Left lung (tissue), 10 donors: Measurements from ENCODE around the gene FGGY. TPM values are rescaled to one million over a fixed set of nuclear protein-coding genes. Genes with fewer than 3 reads are reported as not detected.
"Not testable (repeated sequence)": the region's sequence is repeated elsewhere in the genome, so short reads cannot be mapped to it uniquely, and the experiment has no call there.

Experiments used
- ATAC-seq: fragments of 200-7000 bp; cut with Tn5 transposase; one replicate; pipeline ENCODE4 v1.9.1; 2020; ENCODE audit warnings: moderate library complexity
- DNase-seq, 4 donors: peaks; one replicate each; pipeline ENCODE4 v3.0.0-alpha.2; 2013 to 2020
- H3K27ac ChIP-seq, 2 donors: fragments of 200-600 bp; sonication (generic) in 1 of 2; one replicate each; pipeline versions ENCODE4 v1.5.0 to v1.8.0; 2020 to 2021
- H3K27me3 ChIP-seq, 2 donors: fragments of 200-600 bp; sonication (generic) in 1 of 2; one replicate each; pipeline versions ENCODE4 v1.5.0 to v1.8.0; 2020 to 2021
- H3K36me3 ChIP-seq, 2 donors: fragments of 200-600 bp; sonication (generic) in 1 of 2; one replicate each; pipeline versions ENCODE4 v1.5.0 to v1.8.0; 2020 to 2021
- H3K4me1 ChIP-seq, 2 donors: fragments of 200-600 bp; one replicate each; pipeline ENCODE4 v1.8.0; 2021
- H3K4me3 ChIP-seq, 2 donors: fragments of 200-600 bp; sonication (generic) in 1 of 2; one replicate each; pipeline versions ENCODE4 v1.5.0 to v1.8.0; 2020 to 2021; ENCODE audit warnings: mild to moderate bottlenecking in 1 of 2
- H3K9me3 ChIP-seq, 2 donors: fragments of 200-600 bp; sonication (generic) in 1 of 2; one replicate each; pipeline versions ENCODE4 v1.5.0 to v1.8.0; 2020 to 2021
- intact Hi-C, 2 donors: fragments of 100-400 bp; cut with DNase I; formaldehyde crosslinking; loops; one replicate each; pipeline versions ENCODE4 v1.11.2 to v1.14.2; 2022
- polyA plus RNA-seq, 6 donors: library from polyadenylated mRNA; unstranded; fragments of 120-200 nt; gene quantifications; one replicate each; pipeline ENCODE4 v1.2.1, GENCODE V29; 2013; ENCODE audit not compliant: insufficient read length in 6 of 6
- total RNA-seq, 2 donors: library from RNA; stranded (reverse); fragmentation: NEBNext Ultra II Directional; extraction: Animal tissue kit (Norgen Biotek cat#: 25700); gene quantifications; one replicate each; pipeline ENCODE4 v1.2.1, GENCODE V29; 2021
- TF ChIP-seq, protein P1 (sequence below), 2 donors: fragments of 200-600 bp; sonication (generic) in 1 of 2; IDR thresholded peaks; one replicate each; pipeline versions ENCODE4 v1.5.0 to v1.8.0; 2021; ENCODE audit warnings: antibody characterized with exemption in 2 of 2
- donor health status: DM: no; HTN: yes; CAD: no.
- donor health status: DM: no; HTN: no; CAD: no.

The FGGY gene
- total and polyA plus RNA-seq, 8 donors = 13.5 to 22.7 (median 18.4) TPM

DNA sequence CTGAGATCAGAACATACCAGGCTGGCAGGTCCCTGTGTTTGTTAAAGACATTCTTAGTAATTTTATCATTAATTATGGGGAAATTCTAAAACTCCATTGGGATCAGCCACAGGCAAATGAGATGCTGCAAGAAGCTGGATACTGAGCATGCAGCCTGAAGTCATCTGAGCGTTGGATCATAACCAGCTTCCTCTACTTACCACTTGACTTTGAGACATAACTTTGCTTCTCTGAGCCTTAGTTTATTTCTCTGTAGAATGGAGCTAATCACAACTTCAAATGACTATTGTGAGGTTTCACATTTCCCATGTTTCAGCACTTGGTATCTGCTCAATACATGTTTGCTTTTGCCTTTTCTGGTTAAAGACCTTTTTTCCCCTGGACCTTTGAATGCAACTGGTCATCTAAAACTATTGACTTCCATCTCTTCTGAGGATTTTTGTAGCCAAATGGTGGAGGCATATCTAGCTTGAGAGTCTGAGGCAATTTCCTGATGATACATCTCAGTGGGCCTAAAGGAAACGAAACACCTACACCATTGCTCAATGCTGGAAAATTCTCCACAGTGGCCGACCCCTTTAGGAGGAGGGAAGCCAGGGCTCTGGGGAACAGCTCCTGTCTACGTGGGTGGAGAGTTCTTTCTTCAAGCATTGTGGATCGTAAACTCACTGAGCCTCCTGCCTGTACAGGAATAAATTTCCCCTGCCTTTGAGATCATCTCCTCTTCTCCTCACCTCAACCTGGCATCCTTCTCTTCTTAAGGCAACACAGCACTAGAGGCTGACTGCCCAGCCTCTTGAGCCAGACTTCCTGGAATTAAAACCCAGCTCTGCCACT is 408.8 kb downstream of the FGGY start:
- Histone ChIP-seq H3K9me3 (peaks cover 0 to 1% of the 10 kb centered on the region in 2 donors), H3K27me3 (no peaks in the 10 kb centered on the region), H3K27ac (peak overlapping the region in 1 of 2 donors; percentile 20), H3K36me3 (no peaks in the 10 kb centered on the region), H3K4me3 (no peak overlapping the region), H3K4me1 (peaks cover 7 to 22% of the 10 kb centered on the region in 2 donors)
- ATAC-seq (peak; percentile 28), DNase-seq (no peak)
- intact Hi-C loops = loop anchor here in 1 of 2 donors (10.0 kb wide), 1 partner anchor 951 kb away; no protein-coding TSS in a partner anchor
- TF ChIP-seq, protein P1, sequence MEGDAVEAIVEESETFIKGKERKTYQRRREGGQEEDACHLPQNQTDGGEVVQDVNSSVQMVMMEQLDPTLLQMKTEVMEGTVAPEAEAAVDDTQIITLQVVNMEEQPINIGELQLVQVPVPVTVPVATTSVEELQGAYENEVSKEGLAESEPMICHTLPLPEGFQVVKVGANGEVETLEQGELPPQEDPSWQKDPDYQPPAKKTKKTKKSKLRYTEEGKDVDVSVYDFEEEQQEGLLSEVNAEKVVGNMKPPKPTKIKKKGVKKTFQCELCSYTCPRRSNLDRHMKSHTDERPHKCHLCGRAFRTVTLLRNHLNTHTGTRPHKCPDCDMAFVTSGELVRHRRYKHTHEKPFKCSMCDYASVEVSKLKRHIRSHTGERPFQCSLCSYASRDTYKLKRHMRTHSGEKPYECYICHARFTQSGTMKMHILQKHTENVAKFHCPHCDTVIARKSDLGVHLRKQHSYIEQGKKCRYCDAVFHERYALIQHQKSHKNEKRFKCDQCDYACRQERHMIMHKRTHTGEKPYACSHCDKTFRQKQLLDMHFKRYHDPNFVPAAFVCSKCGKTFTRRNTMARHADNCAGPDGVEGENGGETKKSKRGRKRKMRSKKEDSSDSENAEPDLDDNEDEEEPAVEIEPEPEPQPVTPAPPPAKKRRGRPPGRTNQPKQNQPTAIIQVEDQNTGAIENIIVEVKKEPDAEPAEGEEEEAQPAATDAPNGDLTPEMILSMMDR (IDR thresholded peaks at IDR 0.05) = no peak

DNA sequence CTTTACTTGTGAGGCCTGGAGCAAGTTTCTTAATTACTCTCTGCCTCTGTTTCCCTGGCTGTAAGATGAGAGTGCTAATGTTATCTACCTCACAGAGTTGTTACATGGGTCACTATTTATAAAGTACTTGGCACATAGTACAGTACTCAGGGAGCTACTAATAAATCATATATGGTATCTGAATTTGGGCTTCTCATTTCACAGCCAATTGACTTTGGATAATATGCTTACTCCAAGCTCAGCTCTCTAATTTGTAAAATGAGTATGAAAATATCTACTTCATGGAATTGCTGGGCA is 409.4 kb downstream of the FGGY start:
- intact Hi-C loops = loop anchor here in 1 of 2 donors (10.0 kb wide), 1 partner anchor 951 kb away; no protein-coding TSS in a partner anchor
- H3K27ac ChIP-seq = no peak overlapping the region

DNA sequence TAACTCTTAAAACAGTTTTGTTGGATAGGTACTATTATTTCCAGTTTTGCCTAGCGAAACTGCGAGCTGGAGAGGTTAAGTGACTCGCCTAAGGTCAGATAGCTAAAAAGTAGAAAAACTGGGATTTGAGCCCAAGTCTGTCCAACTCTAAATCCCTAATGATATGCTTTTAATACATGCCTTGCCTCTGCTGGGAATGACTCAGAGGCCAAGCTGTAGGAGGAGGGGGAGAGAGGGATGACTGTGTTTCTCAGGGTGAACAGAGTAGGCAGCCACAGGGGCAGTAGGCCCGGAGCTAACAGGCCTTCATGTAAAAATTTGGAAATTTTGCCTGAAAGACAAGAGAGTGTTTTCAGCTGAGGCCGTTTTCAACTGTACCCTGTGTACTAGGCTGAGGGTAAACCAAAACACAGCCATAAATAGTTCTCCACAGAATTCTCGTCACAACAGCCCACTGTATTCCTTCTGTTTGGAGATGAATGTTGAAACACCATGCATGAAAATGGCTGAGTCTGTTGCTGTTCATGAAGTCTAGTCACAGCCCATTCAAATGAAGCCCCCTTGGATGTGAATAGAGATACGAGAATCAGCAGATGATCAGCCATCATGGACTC is 410.4 kb downstream of the FGGY start:
- peaks cover 7 to 22% of the 10 kb centered on the region in 2 donors for H3K4me1 ChIP-seq
- no peaks in the 10 kb centered on the region for H3K36me3 ChIP-seq
- no peaks in the 10 kb centered on the region for H3K27me3 ChIP-seq
- intact Hi-C loops = loop anchor here in 1 of 2 donors (10.0 kb wide), 1 partner anchor 952 kb away; no protein-coding TSS in a partner anchor
- TF ChIP-seq, protein P1 (IDR thresholded peaks at IDR 0.05) = no peak
- peak; percentile 77 for ATAC-seq
- H3K4me3 ChIP-seq = no peak overlapping the region
- DNase-seq = peak in 2 of 4 donors; percentile 40 to 49
- peak overlapping the region; percentile 10 to 55 for H3K27ac ChIP-seq
- peaks cover 0 to 4% of the 10 kb centered on the region in 2 donors for H3K9me3 ChIP-seq

More for the DNA sequence above, 409.4 kb downstream of the FGGY start:
- ATAC-seq = no peak
- no peak for DNase-seq
- TF ChIP-seq, protein P1 (IDR thresholded peaks at IDR 0.05) = no peak
- peaks cover 7 to 22% of the 10 kb centered on the region in 2 donors for H3K4me1 ChIP-seq
- H3K36me3 ChIP-seq = no peaks in the 10 kb centered on the region
- peaks cover 0 to 4% of the 10 kb centered on the region in 2 donors for H3K9me3 ChIP-seq
- H3K27me3 ChIP-seq = no peaks in the 10 kb centered on the region
- H3K4me3 ChIP-seq = no peak overlapping the region

DNA sequence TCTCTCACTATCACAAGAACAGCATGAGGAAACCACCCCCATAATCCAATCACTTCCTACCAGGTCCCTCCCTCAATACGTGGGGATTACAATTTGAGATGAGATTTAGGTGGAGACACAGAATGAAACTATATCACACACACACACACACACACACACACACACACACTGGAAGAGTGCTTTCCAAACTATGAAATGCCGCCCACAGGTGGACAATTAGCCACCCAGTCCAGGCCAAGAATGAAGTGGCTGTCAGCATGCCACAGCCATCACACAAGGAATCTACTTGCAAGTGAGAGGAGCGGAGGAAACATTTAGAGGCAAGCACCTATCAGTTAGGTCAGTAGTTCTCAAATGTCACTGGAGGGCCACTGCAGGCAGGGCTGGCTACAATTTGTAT is 412.4 kb downstream of the FGGY start:
- Histone ChIP-seq H3K4me3 (no peak overlapping the region), H3K36me3 (no peaks in the 10 kb centered on the region), H3K9me3 (peaks cover 0 to 4% of the 10 kb centered on the region in 2 donors), H3K4me1 (peaks cover 4 to 17% of the 10 kb centered on the region in 2 donors), H3K27ac (no peak overlapping the region), H3K27me3 (no peaks in the 10 kb centered on the region)
- intact Hi-C loops = loop anchor here in 1 of 2 donors (10.0 kb wide), 1 partner anchor 955 kb away; no protein-coding TSS in a partner anchor
- ATAC-seq (peak; percentile 65), DNase-seq (no peak)
- TF ChIP-seq, protein P1 (IDR thresholded peaks at IDR 0.05) = no peak

DNA sequence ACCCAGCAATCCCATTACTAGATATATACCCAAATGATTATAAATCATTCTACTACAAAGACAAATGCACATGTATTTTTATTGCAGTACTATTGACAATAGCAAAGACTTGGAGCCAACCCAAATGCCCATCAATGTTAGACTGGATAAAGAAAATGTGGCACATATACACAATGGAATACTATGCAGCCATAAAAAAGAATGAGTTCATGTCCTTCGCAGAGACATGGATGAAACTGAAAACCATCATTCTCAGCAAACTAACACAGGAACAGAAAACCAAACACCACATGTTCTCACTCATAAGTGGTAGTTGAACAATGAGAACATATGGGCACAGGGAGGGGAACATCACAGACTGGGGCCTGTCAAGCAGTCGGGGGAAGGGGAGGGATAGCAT is 414.0 kb downstream of the FGGY start:
- intact Hi-C loops, H3K4me3 ChIP-seq, H3K4me1 ChIP-seq, DNase-seq, H3K9me3 ChIP-seq, H3K27me3 ChIP-seq, ATAC-seq, H3K36me3 ChIP-seq, H3K27ac ChIP-seq: not testable (repeated sequence)
